Astrocyte of the spinal cord (primary cell): ENCODE data around the gene ARID2.

Experiments used
- DNase-seq: peaks from one replicate; pipeline ENCODE4 v3.0.0; 2011; ENCODE audit warnings: low read depth, low spot score
- H3K4me3 ChIP-seq: 2 replicates; pipeline ENCODE4 v1.5.1; 2011; ENCODE audit warnings: low read depth, mild to moderate bottlenecking, low read length, moderate library complexity
- CTCF ChIP-seq: IDR thresholded peaks from 2 replicates; pipeline ENCODE4 v1.5.1; 2012; ENCODE audit warnings: low read depth, mild to moderate bottlenecking, low read length, inconsistent platforms
- in situ Hi-C: cut with HindIII; loops from 2 replicates; pipeline ENCODE4 v1.10.0; 2017; ENCODE audit warnings: low sequenced_read_pairs

ARID2 gene

GRCh38 chr12:45879363-45879895 lies 149.9 kb downstream of the ARID2 start:
- H3K4me3 ChIP-seq = no peak overlapping the region
- no peak for DNase-seq
- in situ Hi-C loops = no loop called here
- no peak for TF ChIP-seq CTCF

GRCh38 chr12:45880533-45880932 lies 151.0 kb downstream of the ARID2 start:
- DNase-seq = no peak

DNA sequence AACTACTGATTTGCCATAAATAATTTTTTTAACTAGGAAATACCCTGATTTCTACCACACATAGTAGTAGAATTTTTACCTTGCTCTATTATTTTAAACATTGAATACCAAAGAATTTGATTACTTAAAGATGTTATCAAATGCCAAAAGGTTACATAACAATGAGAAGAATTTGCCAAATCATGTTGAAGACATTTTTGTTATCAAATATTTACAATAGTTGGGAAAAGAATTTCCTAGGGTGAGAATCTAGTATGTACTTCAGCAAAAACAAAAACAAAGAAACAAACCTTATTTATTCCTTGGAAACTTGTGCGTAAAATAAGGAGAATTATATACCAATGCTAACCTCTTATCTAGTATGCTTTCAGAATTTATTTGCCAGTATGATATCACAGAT lies 153.7 kb downstream of the ARID2 start:
- in situ Hi-C loops = no loop called here
- no peak for TF ChIP-seq CTCF
- H3K4me3 ChIP-seq = no peak overlapping the region
- DNase-seq = no peak

More at GRCh38 chr12:45880533-45880932, 151.0 kb downstream of the ARID2 start:
- no peak for TF ChIP-seq CTCF
- H3K4me3 ChIP-seq = no peak overlapping the region
- in situ Hi-C loops = no loop called here

DNA sequence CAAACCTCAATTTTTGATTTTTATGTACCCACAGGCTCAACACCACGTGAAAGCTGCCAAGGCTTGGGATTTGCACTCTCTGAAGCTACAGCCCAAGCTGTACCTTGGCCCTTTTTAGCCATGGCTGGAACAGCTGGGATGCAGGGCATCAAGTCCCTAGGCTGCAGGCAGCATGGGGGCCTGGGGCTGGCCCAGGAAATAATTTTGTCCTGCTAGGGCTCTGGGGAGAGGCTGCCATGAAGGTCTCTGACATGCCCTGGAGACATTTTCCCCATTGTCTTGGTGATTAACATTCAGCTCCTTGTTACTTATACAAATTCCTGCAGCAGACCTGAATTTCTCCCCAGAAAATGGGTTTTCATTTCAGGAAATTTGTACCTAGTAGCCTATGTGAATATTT lies 157.2 kb downstream of the ARID2 start:
- H3K4me3 ChIP-seq = no peak overlapping the region
- DNase-seq = no peak
- in situ Hi-C loops = no loop called here
- no peak for TF ChIP-seq CTCF

DNA sequence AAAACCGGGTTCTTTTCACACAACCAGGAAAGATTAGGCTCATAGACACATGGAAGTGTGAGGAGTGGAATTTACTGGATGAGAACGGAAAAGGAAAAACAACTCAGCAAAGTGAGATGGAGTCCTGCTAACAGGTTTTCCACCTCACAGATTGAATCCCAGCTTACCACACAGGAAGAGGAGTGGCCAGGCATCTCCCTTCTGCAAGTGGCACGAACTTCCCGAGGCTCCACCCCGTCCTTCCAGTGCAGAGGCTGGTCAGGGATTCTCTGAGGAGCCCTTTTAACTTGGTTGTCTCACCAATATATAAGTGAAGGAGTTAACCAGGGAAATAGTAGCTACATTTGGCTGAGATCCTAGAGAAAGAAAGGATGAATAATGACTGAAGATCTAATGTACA lies 158.0 kb downstream of the ARID2 start:
- TF ChIP-seq CTCF = no peak
- no peak for DNase-seq
- in situ Hi-C loops = no loop called here
- H3K4me3 ChIP-seq = no peak overlapping the region

GRCh38 chr12:45890276-45890675 lies 160.8 kb downstream of the ARID2 start:
- no peak for TF ChIP-seq CTCF
- in situ Hi-C loops = no loop called here
- H3K4me3 ChIP-seq = no peak overlapping the region
- no peak for DNase-seq

GRCh38 chr12:45893240-45893639 lies 163.7 kb downstream of the ARID2 start:
- TF ChIP-seq CTCF = peak; percentile 20
- DNase-seq = no peak
- no peak overlapping the region for H3K4me3 ChIP-seq
- in situ Hi-C loops = no loop called here
